HepG2 (cell line): ENCODE results near the gene RPS8. TPM values are rescaled to one million over a fixed set of nuclear protein-coding genes. Genes with fewer than 3 reads are reported as not detected.
A peak's percentile ranks its signal among the peaks of the same experiment; 100 is the strongest.

Experiments
- ATF4 ChIP-seq, 2 experiments: fragments of 450-650 bp in 1 of 2; sonication (generic) in 1 of 2; formaldehyde crosslinking; IDR thresholded peaks; 2 replicates each; pipeline versions ENCODE4 v1.5.0 to v1.8.0; 2020 to 2022; ENCODE audit warnings: mild to moderate bottlenecking in 1 of 2, missing genetic modification reagents in 1 of 2
- PAXIP1 ChIP-seq: sonication (generic); formaldehyde crosslinking; conservative IDR thresholded peaks from 2 replicates; pipeline ENCODE4 v1.4.0; 2020; ENCODE audit warnings: mild to moderate bottlenecking, missing genetic modification reagents, moderate library complexity
- SAFB2 ChIP-seq: sonication (generic); formaldehyde crosslinking; IDR thresholded peaks from 2 replicates; pipeline ENCODE4 v1.5.1; 2020; ENCODE audit warnings: missing genetic modification reagents, low read depth, mild to moderate bottlenecking, borderline replicate concordance
- SRSF4 ChIP-seq: fragments of 200-400 bp; formaldehyde crosslinking; IDR thresholded peaks from one replicate; pipeline ENCODE4 v1.6.1; 2018; ENCODE audit warnings: mild to moderate bottlenecking, low read depth, low read length, moderate library complexity; ENCODE audit not compliant: poor library complexity, severe bottlenecking
- SSRP1 ChIP-seq: IDR thresholded peaks from 2 replicates; pipeline ENCODE4 v1.6.1; 2016; ENCODE audit warnings: control low read depth
- ZNF547 ChIP-seq: sonication (generic); formaldehyde crosslinking; IDR thresholded peaks from 2 replicates; pipeline ENCODE4 v1.5.1; 2020; ENCODE audit warnings: mild to moderate bottlenecking, missing genetic modification reagents
- ZNF800 ChIP-seq: sonication (generic); formaldehyde crosslinking; IDR thresholded peaks from 2 replicates; pipeline ENCODE4 v1.4.0; 2020; ENCODE audit warnings: missing genetic modification reagents
- ZSCAN12 ChIP-seq: sonication (generic); formaldehyde crosslinking; IDR thresholded peaks from 2 replicates; pipeline ENCODE4 v1.9.0; 2021; ENCODE audit warnings: mild to moderate bottlenecking, missing genetic modification reagents
- polyA plus RNA-seq, 8 experiments: library from polyadenylated mRNA; depleted of rRNA in 3 of 8; stranded (reverse) in 7 of 8; unstranded in 1 of 8; fragments of >200 nt; fragmentation: Illumina TruSeq in 4 of 8; extraction: Trizol in 4 of 8; gene quantifications; 2 replicates each; pipeline versions ENCODE4 v1.2.1 to v1.2.3, GENCODE V29; 2011 to 2016; ENCODE audit warnings: low read depth in 4 of 8, missing spikeins in 1 of 8, mixed read lengths in 1 of 8; ENCODE audit not compliant: insufficient read depth in 1 of 8
- total RNA-seq, 5 experiments: library from RNA; depleted of rRNA; stranded (reverse); fragments of >200 nt; fragmentation: Illumina TruSeq; extraction: Trizol; gene quantifications; 2 replicates each; pipeline ENCODE4 v1.2.3, GENCODE V29; 2016; ENCODE audit warnings: low read depth in 1 of 5

Gene RPS8
- total and polyA plus RNA-seq, 2 of the 13 experiments (the other 11 are each of a cell fraction or from before 2014, with no cell fraction given): 2,628 to 2,822 TPM

GRCh38 chr1:44785501-44786137, 10.3 kb downstream of the RPS8 start (continued):
- TF ChIP-seq SRSF4 (no peak), ZNF547 (no peak), ATF4 (CRISPR knock-in tag; IDR thresholded peaks at IDR 0.05) (no peak), SAFB2 (0 out of 2 replicates have a peak, but pooled peaks have one; percentile 28), SSRP1 (no peak), PAXIP1 (CRISPR knock-in tag) (no peak), ZNF800 (CRISPR knock-in tag) (no peak), ZSCAN12 (CRISPR knock-in tag) (no peak)
- TF ChIP-seq, all 625 proteins: peak for 7
